Endodermal cell (in vitro differentiated cells): ENCODE results near the gene EIF2AK3. TPM values are rescaled to one million over a fixed set of nuclear protein-coding genes. Genes with fewer than 3 reads are reported as not detected.

ENCODE experiments used
- DNase-seq: peaks from one replicate; pipeline ENCODE4 v3.0.0-alpha.2; 2017
- H3K27ac ChIP-seq: 2 replicates; pipeline ENCODE4 v1.5.1; 2013; ENCODE audit warnings: mild to moderate bottlenecking, low read depth, low read length, moderate library complexity
- H3K27me3 ChIP-seq: 2 replicates; pipeline ENCODE4 v1.6.1; 2013; ENCODE audit warnings: mild to moderate bottlenecking, low read length, moderate library complexity; ENCODE audit not compliant: insufficient read depth, control insufficient read depth, poor library complexity, severe bottlenecking
- H3K36me3 ChIP-seq: 2 replicates; pipeline ENCODE4 v1.7.0; 2013; ENCODE audit warnings: mild to moderate bottlenecking, low read length, moderate library complexity; ENCODE audit not compliant: control insufficient read depth, insufficient read depth
- H3K4me1 ChIP-seq: one replicate; pipeline ENCODE4 v1.7.0; 2013; ENCODE audit warnings: low read length; ENCODE audit not compliant: control insufficient read depth, insufficient read depth
- H3K4me3 ChIP-seq: 2 replicates; pipeline ENCODE4 v1.5.1; 2013; ENCODE audit warnings: mild to moderate bottlenecking, low read length, moderate library complexity
- H3K9ac ChIP-seq: 2 replicates; pipeline ENCODE4 v1.6.1; 2013; ENCODE audit warnings: mild to moderate bottlenecking, low read length, moderate library complexity; ENCODE audit not compliant: poor library complexity, severe bottlenecking; ENCODE audit errors: extremely low read depth
- H3K9me3 ChIP-seq: 2 replicates; pipeline ENCODE4 v1.6.1; 2013; ENCODE audit warnings: mild to moderate bottlenecking, low read length, moderate library complexity; ENCODE audit not compliant: control insufficient read depth
- H3K27ac Mint-ChIP-seq: 2 replicates; pipeline ENCODE4 v1.8.0; 2020; ENCODE audit warnings: mixed read lengths
- H3K27me3 Mint-ChIP-seq: 2 replicates; pipeline ENCODE4 v1.8.0; 2021; ENCODE audit warnings: mild to moderate bottlenecking, mixed read lengths; ENCODE audit not compliant: insufficient read depth
- H3K36me3 Mint-ChIP-seq: 2 replicates; pipeline ENCODE4 v1.8.0; 2020; ENCODE audit warnings: low read depth, mixed read lengths
- H3K4me1 Mint-ChIP-seq: 2 replicates; pipeline ENCODE4 v1.8.0; 2020; ENCODE audit warnings: mixed read lengths
- H3K4me3 Mint-ChIP-seq: 2 replicates; pipeline ENCODE4 v1.8.0; 2020; ENCODE audit warnings: mild to moderate bottlenecking, moderate library complexity, mixed read lengths
- H3K9me3 Mint-ChIP-seq: 2 replicates; pipeline ENCODE4 v1.8.0; 2020; ENCODE audit warnings: mild to moderate bottlenecking, mixed read lengths
- WGBS, 2 experiments: methylation state at CpG; one replicate each; pipeline versions ENCODE4 v1.1.5 to v1.1.7; 2013; ENCODE audit warnings: missing lambda C conversion rate in 2 of 2, mixed read lengths in 1 of 2; ENCODE audit not compliant: insufficient coverage in 1 of 2, insufficient read length in 1 of 2; 5-methylcytosine and 5-hydroxymethylcytosine counted together
- total RNA-seq, 2 donors: library from RNA; stranded (reverse); fragmentation: NEBNext Ultra II Directional in 1 of 2; extraction: Animal tissue kit (Norgen Biotek cat#: 25700) in 1 of 2; gene quantifications; 2 replicates in 1 of 2; 3 replicates in 1 of 2; pipeline ENCODE4 v1.2.1, GENCODE V29; 2021
- TF ChIP-seq, protein P1 (sequence below): fragments of 200-600 bp; sonication (generic); conservative IDR thresholded peaks from 2 replicates; pipeline ENCODE4 v1.5.0; 2021; ENCODE audit warnings: antibody characterized with exemption, mild to moderate bottlenecking

Gene EIF2AK3
- total RNA-seq, 2 donors from 2014 or later = 26.3 to 45.2 TPM

DNA sequence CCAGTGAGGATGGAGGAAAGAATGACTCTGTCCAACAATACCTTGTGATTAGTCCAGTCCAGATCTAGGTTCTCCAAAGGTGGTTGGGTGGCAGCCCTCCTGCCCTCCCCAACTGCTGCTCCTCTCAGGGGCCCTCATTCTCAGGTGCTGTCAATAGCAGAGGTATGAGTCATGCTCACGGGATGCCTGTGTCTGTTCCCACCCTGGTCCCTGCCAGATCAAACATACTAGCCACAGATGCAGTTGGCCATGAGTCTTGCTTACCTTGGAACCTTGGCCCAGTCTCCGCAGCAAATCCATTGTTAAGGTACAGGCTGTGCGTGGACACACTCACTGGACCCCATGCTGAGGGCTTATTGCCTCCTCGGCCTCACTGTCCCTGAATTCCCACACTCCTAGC is 39.3 kb upstream of the EIF2AK3 start:
- Mint-ChIP-seq H3K36me3 (no peaks in the 10 kb centered on the region), H3K9me3 (no peaks in the 10 kb centered on the region), H3K27ac (no peak overlapping the region), H3K4me3 (no peak overlapping the region), H3K4me1 (no peaks in the 10 kb centered on the region), H3K27me3 (peaks cover 26% of the 10 kb centered on the region)
- WGBS, 2 experiments = 88% methylated on average over 2 to 4 of the region's 4 CpGs
- H3K4me3 ChIP-seq = no peak overlapping the region
- TF ChIP-seq, protein P1, sequence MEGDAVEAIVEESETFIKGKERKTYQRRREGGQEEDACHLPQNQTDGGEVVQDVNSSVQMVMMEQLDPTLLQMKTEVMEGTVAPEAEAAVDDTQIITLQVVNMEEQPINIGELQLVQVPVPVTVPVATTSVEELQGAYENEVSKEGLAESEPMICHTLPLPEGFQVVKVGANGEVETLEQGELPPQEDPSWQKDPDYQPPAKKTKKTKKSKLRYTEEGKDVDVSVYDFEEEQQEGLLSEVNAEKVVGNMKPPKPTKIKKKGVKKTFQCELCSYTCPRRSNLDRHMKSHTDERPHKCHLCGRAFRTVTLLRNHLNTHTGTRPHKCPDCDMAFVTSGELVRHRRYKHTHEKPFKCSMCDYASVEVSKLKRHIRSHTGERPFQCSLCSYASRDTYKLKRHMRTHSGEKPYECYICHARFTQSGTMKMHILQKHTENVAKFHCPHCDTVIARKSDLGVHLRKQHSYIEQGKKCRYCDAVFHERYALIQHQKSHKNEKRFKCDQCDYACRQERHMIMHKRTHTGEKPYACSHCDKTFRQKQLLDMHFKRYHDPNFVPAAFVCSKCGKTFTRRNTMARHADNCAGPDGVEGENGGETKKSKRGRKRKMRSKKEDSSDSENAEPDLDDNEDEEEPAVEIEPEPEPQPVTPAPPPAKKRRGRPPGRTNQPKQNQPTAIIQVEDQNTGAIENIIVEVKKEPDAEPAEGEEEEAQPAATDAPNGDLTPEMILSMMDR = no peak
- no peaks in the 10 kb centered on the region for H3K4me1 ChIP-seq
- no peaks in the 10 kb centered on the region for H3K9me3 ChIP-seq
- no peaks in the 10 kb centered on the region for H3K36me3 ChIP-seq
- no peak overlapping the region for H3K27ac ChIP-seq
- no peak overlapping the region for H3K9ac ChIP-seq
- H3K27me3 ChIP-seq = peaks cover 22% of the 10 kb centered on the region
- DNase-seq = peak; percentile 63

DNA sequence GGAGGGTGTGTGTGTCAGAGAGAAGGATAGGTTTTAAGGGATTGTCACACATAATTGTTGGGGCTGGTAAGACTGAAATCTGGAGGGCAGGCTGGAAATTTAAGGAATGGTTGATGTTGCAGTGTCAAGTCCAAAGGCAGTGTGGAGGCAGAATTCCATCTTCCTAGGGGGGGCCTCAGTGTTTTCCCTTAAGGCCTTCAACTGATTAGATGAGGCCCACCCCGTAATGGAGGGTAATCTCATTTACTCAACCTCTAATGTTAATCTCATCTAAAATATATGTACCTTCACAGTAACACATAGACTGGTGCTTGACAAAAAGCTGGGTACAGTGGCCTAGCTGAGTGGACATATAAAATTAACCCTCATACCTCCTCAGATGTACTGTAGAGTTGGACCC is 33.4 kb upstream of the EIF2AK3 start:
- TF ChIP-seq, protein P1 = no peak
- Histone ChIP-seq H3K9ac (no peak overlapping the region), H3K9me3 (no peaks in the 10 kb centered on the region), H3K4me3 (no peak overlapping the region), H3K27ac (no peak overlapping the region), H3K36me3 (no peaks in the 10 kb centered on the region), H3K27me3 (no peaks in the 10 kb centered on the region), H3K4me1 (peaks cover 3% of the 10 kb centered on the region)
- DNase-seq = no peak
- peaks cover 3% of the 10 kb centered on the region for H3K9me3 Mint-ChIP-seq
- no peaks in the 10 kb centered on the region for H3K4me1 Mint-ChIP-seq
- 88 to 95% methylated on average over 1 of the region's 1 CpG for WGBS, 2 experiments
- H3K27me3 Mint-ChIP-seq = no peaks in the 10 kb centered on the region
- H3K36me3 Mint-ChIP-seq = no peaks in the 10 kb centered on the region
- H3K4me3 Mint-ChIP-seq = no peak overlapping the region
- no peak overlapping the region for H3K27ac Mint-ChIP-seq

DNA sequence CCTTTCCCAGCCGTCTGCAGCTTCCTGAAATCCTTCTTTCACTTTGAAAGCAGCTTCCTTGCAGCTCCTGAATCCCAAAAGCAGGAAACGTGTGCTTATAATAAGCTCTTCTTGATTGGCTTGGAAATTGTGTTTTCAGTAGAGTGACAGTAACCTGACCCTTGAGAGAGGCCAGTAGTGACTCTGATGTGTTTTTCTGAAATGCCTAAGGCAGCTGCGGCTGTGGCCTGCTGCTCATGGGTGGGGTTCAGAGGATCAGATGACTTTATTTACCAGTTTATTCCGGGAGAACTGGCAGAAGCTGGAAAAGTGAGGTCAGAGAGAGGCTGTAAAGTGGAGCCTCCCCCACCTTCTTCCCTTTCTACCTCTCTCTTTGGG is 32.3 kb upstream of the EIF2AK3 start:
- Histone ChIP-seq H3K27ac (peak overlapping the region; percentile 16), H3K9me3 (no peaks in the 10 kb centered on the region), H3K27me3 (no peaks in the 10 kb centered on the region), H3K4me3 (no peak overlapping the region), H3K4me1 (peaks cover 3% of the 10 kb centered on the region), H3K36me3 (no peaks in the 10 kb centered on the region), H3K9ac (no peak overlapping the region)
- Mint-ChIP-seq H3K36me3 (no peaks in the 10 kb centered on the region), H3K4me1 (no peaks in the 10 kb centered on the region), H3K27ac (no peak overlapping the region), H3K9me3 (peaks cover 3% of the 10 kb centered on the region), H3K27me3 (no peaks in the 10 kb centered on the region), H3K4me3 (no peak overlapping the region)
- TF ChIP-seq, protein P1 = no peak
- WGBS, 2 experiments = 74 to 78% methylated on average over 1 to 4 of the region's 4 CpGs
- DNase-seq = peak; percentile 48
